Measurements from ENCODE around the gene ITPKA.
"Not testable (repeated sequence)": the region's sequence is repeated elsewhere in the genome, so short reads cannot be mapped to it uniquely, and the experiment has no call there.

ITPKA gene

GRCh38 chr15:41465822-41466421 is 27.8 kb upstream of the ITPKA start:
- peak; percentile 55; the same call in 1 of the 3 replicates for ATAC-seq (ENCODE audit: low read depth)
- Histone ChIP-seq H3K9me3 (ENCODE audit: severe bottlenecking) (no peaks in the 10 kb centered on the region), H3K4me3 (ENCODE audit: severe bottlenecking) (no peak overlapping the region), H3K27ac (ENCODE audit: poor library complexity, severe bottlenecking) (no peak overlapping the region), H3K4me1 (ENCODE audit: insufficient read depth, poor library complexity, severe bottlenecking) (no peaks in the 10 kb centered on the region), H3K27me3 (ENCODE audit: insufficient read depth, poor library complexity, severe bottlenecking) (no peaks in the 10 kb centered on the region), H3K36me3 (ENCODE audit: low read depth) (peaks cover 72% of the 10 kb centered on the region)
- TF ChIP-seq CTCF (IDR thresholded peaks at IDR 0.05; ENCODE audit: poor library complexity, severe bottlenecking): peak; percentile 100
- DNase-seq (ENCODE audit: low spot score): no peak

- DNase-seq (ENCODE audit: low spot score) (no peak), ATAC-seq (ENCODE audit: low read depth) (no peak)
- peaks cover 79% of the 10 kb centered on the region for H3K36me3 ChIP-seq (ENCODE audit: low read depth)
- H3K27me3 ChIP-seq (ENCODE audit: insufficient read depth, poor library complexity, severe bottlenecking): no peaks in the 10 kb centered on the region
- H3K9me3 ChIP-seq (ENCODE audit: severe bottlenecking): no peaks in the 10 kb centered on the region
- no peak overlapping the region for H3K4me3 ChIP-seq (ENCODE audit: severe bottlenecking)
- no peak overlapping the region for H3K27ac ChIP-seq (ENCODE audit: poor library complexity, severe bottlenecking)
- H3K4me1 ChIP-seq (ENCODE audit: insufficient read depth, poor library complexity, severe bottlenecking): no peaks in the 10 kb centered on the region
- no peak for TF ChIP-seq CTCF (IDR thresholded peaks at IDR 0.05; ENCODE audit: poor library complexity, severe bottlenecking)
Measured at GRCh38 chr15:41466711-41467110, 27.0 kb upstream of the ITPKA start.

GRCh38 chr15:41469644-41470043 is 24.0 kb upstream of the ITPKA start:
- H3K4me3 ChIP-seq (ENCODE audit: severe bottlenecking); H3K4me1 ChIP-seq (ENCODE audit: insufficient read depth, poor library complexity, severe bottlenecking); ATAC-seq (ENCODE audit: low read depth); H3K27ac ChIP-seq (ENCODE audit: poor library complexity, severe bottlenecking); DNase-seq (ENCODE audit: low spot score); H3K9me3 ChIP-seq (ENCODE audit: severe bottlenecking); H3K27me3 ChIP-seq (ENCODE audit: insufficient read depth, poor library complexity, severe bottlenecking): not testable (repeated sequence)
- peaks cover 78% of the 10 kb centered on the region for H3K36me3 ChIP-seq (ENCODE audit: low read depth)

- Histone ChIP-seq H3K27ac (ENCODE audit: poor library complexity, severe bottlenecking) (no peak overlapping the region), H3K36me3 (ENCODE audit: low read depth) (peaks cover 86% of the 10 kb centered on the region), H3K4me1 (ENCODE audit: insufficient read depth, poor library complexity, severe bottlenecking) (peaks cover 9% of the 10 kb centered on the region), H3K27me3 (ENCODE audit: insufficient read depth, poor library complexity, severe bottlenecking) (no peaks in the 10 kb centered on the region), H3K4me3 (ENCODE audit: severe bottlenecking) (no peak overlapping the region), H3K9me3 (ENCODE audit: severe bottlenecking) (no peaks in the 10 kb centered on the region)
- TF ChIP-seq CTCF (IDR thresholded peaks at IDR 0.05; ENCODE audit: poor library complexity, severe bottlenecking): no peak
- ATAC-seq (ENCODE audit: low read depth) (no peak), DNase-seq (ENCODE audit: low spot score) (no peak)
Measured at GRCh38 chr15:41473418-41473817, 20.3 kb upstream of the ITPKA start.

GRCh38 chr15:41474436-41474835 is 19.2 kb upstream of the ITPKA start:
- H3K27ac ChIP-seq (ENCODE audit: poor library complexity, severe bottlenecking): no peak overlapping the region
- H3K36me3 ChIP-seq (ENCODE audit: low read depth): peaks cover 89% of the 10 kb centered on the region
- ATAC-seq (ENCODE audit: low read depth): no peak

More at GRCh38 chr15:41474436-41474835, 19.2 kb upstream of the ITPKA start:
- Histone ChIP-seq H3K4me3 (ENCODE audit: severe bottlenecking) (no peak overlapping the region), H3K27me3 (ENCODE audit: insufficient read depth, poor library complexity, severe bottlenecking) (no peaks in the 10 kb centered on the region), H3K9me3 (ENCODE audit: severe bottlenecking) (no peaks in the 10 kb centered on the region), H3K4me1 (ENCODE audit: insufficient read depth, poor library complexity, severe bottlenecking) (peaks cover 9% of the 10 kb centered on the region)
- DNase-seq (ENCODE audit: low spot score): no peak
- TF ChIP-seq CTCF (IDR thresholded peaks at IDR 0.05; ENCODE audit: poor library complexity, severe bottlenecking): no peak
